ENCODE results near the gene CDH24. TPM values are rescaled to one million over a fixed set of nuclear protein-coding genes. Genes with fewer than 3 reads are reported as not detected.

Gene CDH24
- total and polyA plus RNA-seq, 2 of the 13 experiments (the other 11 are each of a cell fraction or from before 2014, with no cell fraction given) = 0.69 to 0.99 TPM

GRCh38 chr14:23101213-23101970, 44.1 kb upstream of the CDH24 start:
- TF ChIP-seq ZIK1 (CRISPR knock-in tag; IDR thresholded peaks at IDR 0.05; ENCODE audit: borderline replicate concordance, low read depth) = 0 out of 2 replicates have a peak, but pooled peaks have one; percentile 52
- 0 out of 2 replicates have a peak, but pooled peaks have one; percentile 7 for TF ChIP-seq HCFC1 (IDR thresholded peaks at IDR 0.05; ENCODE audit: low read depth, low read length)
- no peak for TF ChIP-seq MEF2D (CRISPR knock-in tag; IDR thresholded peaks at IDR 0.05)
- TF ChIP-seq EED (CRISPR knock-in tag; IDR thresholded peaks at IDR 0.05) = 0 out of 2 replicates have a peak, but pooled peaks have one; percentile 25
- 0 out of 2 replicates have a peak, but pooled peaks have one; percentile 36 for TF ChIP-seq ZNF605 (CRISPR knock-in tag; IDR thresholded peaks at IDR 0.05)
- 0 out of 2 replicates have a peak, but pooled peaks have one; percentile 18 for TF ChIP-seq TBX2 (CRISPR knock-in tag; IDR thresholded peaks at IDR 0.05; ENCODE audit: borderline replicate concordance)
- H3K9me3 ChIP-seq (ENCODE audit: low read length) = no peaks in the 10 kb centered on the region
- H3K4me1 ChIP-seq (ENCODE audit: insufficient read depth, low read length) = peaks cover 47% of the 10 kb centered on the region
- in situ Hi-C loops (cut with HindIII; ENCODE audit: extremely low pct_ligation_motif_present, low pct_unique_long_range_greater_than_20kb) = no loop called here
- no peak overlapping the region for H3K4me3 ChIP-seq (replicated peaks in 1 of 3; ENCODE audit: insufficient read depth in 1 of 3, low read depth in 2 of 3, low read length in 3 of 3)
- no peak for DNase-seq (ENCODE audit: low spot score)
- peaks cover 19% of the 10 kb centered on the region for H3K79me2 ChIP-seq (ENCODE audit: insufficient read depth, low read length)
- ChIA-PET CTCF (ENCODE audit: low intra/inter-chr PET ratio, low total read pairs) (no interaction called here), POLR2A (interaction anchor here (0.8 kb wide), 1 partner anchor 94 kb away, joined by 3 read pairs; no protein-coding TSS in a partner anchor)
- WGBS (ENCODE audit: low lambda C conversion rate) = 40% methylated on average over 6 of the region's 6 CpGs
- H3K27ac ChIP-seq (ENCODE audit: extremely low read length, insufficient read depth, low read length) = no peak overlapping the region
- no peak for FAIRE-seq
- peak; percentile 3; the same call in 2 of the 3 replicates for ATAC-seq
- BruUV-seq (replicated peaks) = no TSS peak
- no peak overlapping the region for H2AFZ ChIP-seq (ENCODE audit: low read length)
- H3K27me3 ChIP-seq (ENCODE audit: control insufficient read depth in 1 of 2, insufficient read depth in 2 of 2, low read length in 2 of 2) = peaks cover 8 to 45% of the 10 kb centered on the region in 2 experiments
- no peaks in the 10 kb centered on the region; the same call in 1 of the 2 replicates for H4K20me1 ChIP-seq (ENCODE audit: insufficient read depth, low read length)
- H3K36me3 ChIP-seq (replicated peaks in 1 of 2; ENCODE audit: control insufficient read depth in 1 of 2, insufficient read depth in 2 of 2, low read length in 2 of 2) = peaks cover 12 to 24% of the 10 kb centered on the region in 2 experiments
- intact Hi-C loops (cut with micrococcal nuclease; ENCODE audit: unreplicated experiment) = no loop called here
- no peak overlapping the region for H3K9ac ChIP-seq (ENCODE audit: insufficient read depth, low read depth, low read length)
- H3K4me2 ChIP-seq (ENCODE audit: low read depth, low read length) = no peak overlapping the region

- intact Hi-C loops (cut with micrococcal nuclease; ENCODE audit: unreplicated experiment) = loop anchor here (10.0 kb wide), 1 partner anchor 1015 kb away; the partner anchor contains the start of genes DCAF11 and NRL
- WGBS (ENCODE audit: low lambda C conversion rate) = 98% methylated on average over 10 of the region's 10 CpGs
- DNase-seq (ENCODE audit: low spot score) = no peak
- H3K27ac ChIP-seq (ENCODE audit: extremely low read length, insufficient read depth, low read length) = no peak overlapping the region
- H3K27me3 ChIP-seq (ENCODE audit: control insufficient read depth in 1 of 2, insufficient read depth in 2 of 2, low read length in 2 of 2) = peaks cover 8 to 34% of the 10 kb centered on the region in 2 experiments
- POLR2A ChIA-PET = no interaction called here
- H3K79me2 ChIP-seq (ENCODE audit: insufficient read depth, low read length) = peaks cover 34% of the 10 kb centered on the region
- peaks cover 3% of the 10 kb centered on the region for H4K20me1 ChIP-seq (ENCODE audit: insufficient read depth, low read length)
- H3K4me2 ChIP-seq (ENCODE audit: low read depth, low read length) = no peak overlapping the region
- FAIRE-seq = no peak
- H3K4me1 ChIP-seq (ENCODE audit: insufficient read depth, low read length) = peaks cover 28% of the 10 kb centered on the region
- no TSS peak for BruUV-seq (replicated peaks)
- peaks cover 12 to 24% of the 10 kb centered on the region in 2 experiments for H3K36me3 ChIP-seq (replicated peaks in 1 of 2; ENCODE audit: control insufficient read depth in 1 of 2, insufficient read depth in 2 of 2, low read length in 2 of 2)
- no peak overlapping the region for H3K4me3 ChIP-seq (replicated peaks in 1 of 3; ENCODE audit: insufficient read depth in 1 of 3, low read depth in 2 of 3, low read length in 3 of 3)
- in situ Hi-C loops (cut with HindIII; ENCODE audit: extremely low pct_ligation_motif_present, low pct_unique_long_range_greater_than_20kb) = no loop called here
- no peak overlapping the region for H3K9ac ChIP-seq (ENCODE audit: insufficient read depth, low read depth, low read length)
- no peak for ATAC-seq
- CTCF ChIA-PET (ENCODE audit: low intra/inter-chr PET ratio, low total read pairs) = no interaction called here
- H2AFZ ChIP-seq (ENCODE audit: low read length) = no peak overlapping the region
- no peaks in the 10 kb centered on the region for H3K9me3 ChIP-seq (ENCODE audit: low read length)
- TF ChIP-seq TIGD3 (CRISPR knock-in tag; IDR thresholded peaks at IDR 0.05; ENCODE audit: borderline replicate concordance) (no peak), U2AF2 (IDR thresholded peaks at IDR 0.05; ENCODE audit: low read depth, low read length) (no peak), POLR2G (IDR thresholded peaks at IDR 0.05; ENCODE audit: low read depth, low read length) (peak; percentile 47; the same call in 1 of the 2 replicates), ZNF235 (CRISPR knock-in tag; IDR thresholded peaks at IDR 0.05; ENCODE audit: borderline replicate concordance) (no peak), IKZF4 (CRISPR knock-in tag; IDR thresholded peaks at IDR 0.05; ENCODE audit: borderline replicate concordance, low read depth, not compliant biosample characterization) (no peak), ZZZ3 (CRISPR knock-in tag; IDR thresholded peaks at IDR 0.05; ENCODE audit: borderline replicate concordance) (no peak), LBX2 (CRISPR knock-in tag; IDR thresholded peaks at IDR 0.05; ENCODE audit: borderline replicate concordance) (0 out of 2 replicates have a peak, but pooled peaks have one; percentile 48), RBM22 (optimal IDR thresholded peaks at IDR 0.05; ENCODE audit: low read length) (peak; percentile 84), ZNF850 (CRISPR knock-in tag; conservative IDR thresholded peaks at IDR 0.05) (no peak)
These were observed 42.0 kb upstream of the CDH24 start for GRCh38 chr14:23099212-23099861.
